Measurements from ENCODE around the gene DENND1A. TPM values are rescaled to one million over a fixed set of nuclear protein-coding genes. Genes with fewer than 3 reads are reported as not detected.

DENND1A gene
- total and polyA plus RNA-seq, 2 of the 13 experiments (the other 11 are each of a cell fraction or from before 2014, with no cell fraction given): 14.8 to 30.1 TPM

GRCh38 chr9:123718188-123718587 is 211.7 kb downstream of the DENND1A start:
- DNase-seq (ENCODE audit: low spot score) (no peak), ATAC-seq (no peak), FAIRE-seq (no peak)
- ChIA-PET POLR2A (no interaction called here), CTCF (ENCODE audit: low intra/inter-chr PET ratio, low total read pairs) (no interaction called here)
- no peaks in the 10 kb centered on the region for H3K27me3 ChIP-seq (ENCODE audit: control insufficient read depth in 1 of 2, insufficient read depth in 2 of 2, low read length in 2 of 2)
- no peaks in the 10 kb centered on the region for H3K4me1 ChIP-seq (ENCODE audit: insufficient read depth, low read length)
- no peak overlapping the region for H3K27ac ChIP-seq (ENCODE audit: extremely low read length, insufficient read depth, low read length)
- peaks cover 2 to 3% of the 10 kb centered on the region in 2 experiments; a peak in 1 of 5 replicates for H3K36me3 ChIP-seq (replicated peaks in 1 of 2; ENCODE audit: control insufficient read depth in 1 of 2, insufficient read depth in 2 of 2, low read length in 2 of 2)
- intact Hi-C loops (cut with micrococcal nuclease; ENCODE audit: unreplicated experiment) (no loop called here), in situ Hi-C loops (cut with HindIII; ENCODE audit: extremely low pct_ligation_motif_present, low pct_unique_long_range_greater_than_20kb) (no loop called here)
- H3K4me3 ChIP-seq (replicated peaks in 1 of 3; ENCODE audit: insufficient read depth in 1 of 3, low read depth in 2 of 3, low read length in 3 of 3): no peak overlapping the region
- no TSS peak for BruUV-seq (replicated peaks)
- H4K20me1 ChIP-seq (ENCODE audit: insufficient read depth, low read length): no peaks in the 10 kb centered on the region
- no peaks in the 10 kb centered on the region for H3K79me2 ChIP-seq (ENCODE audit: insufficient read depth, low read length)
- no peak overlapping the region for H3K9ac ChIP-seq (ENCODE audit: insufficient read depth, low read depth, low read length)
- no peak overlapping the region for H3K4me2 ChIP-seq (ENCODE audit: low read depth, low read length)
- TF ChIP-seq SIN3A (IDR thresholded peaks at IDR 0.05; ENCODE audit: borderline replicate concordance, low read depth, low read length) (no peak), NBN (conservative IDR thresholded peaks at IDR 0.05) (no peak), NPAS2 (CRISPR knock-in tag; IDR thresholded peaks at IDR 0.05; ENCODE audit: borderline replicate concordance) (no peak), ZNF749 (CRISPR knock-in tag; IDR thresholded peaks at IDR 0.05; ENCODE audit: borderline replicate concordance) (no peak), ELK4 (CRISPR knock-in tag; IDR thresholded peaks at IDR 0.05; ENCODE audit: borderline replicate concordance) (no peak), NFE2L1 (CRISPR knock-in tag; IDR thresholded peaks at IDR 0.05; ENCODE audit: borderline replicate concordance) (no peak), PLRG1 (conservative IDR thresholded peaks at IDR 0.05) (no peak), RORA (CRISPR knock-in tag; IDR thresholded peaks at IDR 0.05) (no peak), HOXA9 (CRISPR knock-in tag; IDR thresholded peaks at IDR 0.05; ENCODE audit: borderline replicate concordance) (no peak), NFYC (CRISPR knock-in tag; IDR thresholded peaks at IDR 0.05) (no peak), ZNF335 (CRISPR knock-in tag; IDR thresholded peaks at IDR 0.05) (no peak), MATR3 (CRISPR knock-in tag; IDR thresholded peaks at IDR 0.05) (no peak), TRIM24 (CRISPR knock-in tag; IDR thresholded peaks at IDR 0.05) (no peak), ZSCAN25 (CRISPR knock-in tag; IDR thresholded peaks at IDR 0.05) (no peak), ZNF383 (CRISPR knock-in tag; IDR thresholded peaks at IDR 0.05; ENCODE audit: borderline replicate concordance) (no peak)
- TF ChIP-seq, protein P1, sequence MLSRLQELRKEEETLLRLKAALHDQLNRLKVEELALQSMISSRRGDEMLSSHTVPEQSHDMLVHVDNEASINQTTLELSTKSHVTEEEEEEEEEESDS (CRISPR knock-in tag; IDR thresholded peaks at IDR 0.05; ENCODE audit: borderline replicate concordance): no peak
- TF ChIP-seq, protein P2, sequence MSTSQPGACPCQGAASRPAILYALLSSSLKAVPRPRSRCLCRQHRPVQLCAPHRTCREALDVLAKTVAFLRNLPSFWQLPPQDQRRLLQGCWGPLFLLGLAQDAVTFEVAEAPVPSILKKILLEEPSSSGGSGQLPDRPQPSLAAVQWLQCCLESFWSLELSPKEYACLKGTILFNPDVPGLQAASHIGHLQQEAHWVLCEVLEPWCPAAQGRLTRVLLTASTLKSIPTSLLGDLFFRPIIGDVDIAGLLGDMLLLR (CRISPR knock-in tag; IDR thresholded peaks at IDR 0.05): no peak
- H3K9me3 ChIP-seq (ENCODE audit: low read length): peaks cover 13% of the 10 kb centered on the region
- WGBS (ENCODE audit: low lambda C conversion rate): 100% methylated on average over 1 of the region's 1 CpG
- no peak overlapping the region for H2AFZ ChIP-seq (ENCODE audit: low read length)
